Measurements from ENCODE around the gene GLIPR1L1.

GLIPR1L1 gene

DNA sequence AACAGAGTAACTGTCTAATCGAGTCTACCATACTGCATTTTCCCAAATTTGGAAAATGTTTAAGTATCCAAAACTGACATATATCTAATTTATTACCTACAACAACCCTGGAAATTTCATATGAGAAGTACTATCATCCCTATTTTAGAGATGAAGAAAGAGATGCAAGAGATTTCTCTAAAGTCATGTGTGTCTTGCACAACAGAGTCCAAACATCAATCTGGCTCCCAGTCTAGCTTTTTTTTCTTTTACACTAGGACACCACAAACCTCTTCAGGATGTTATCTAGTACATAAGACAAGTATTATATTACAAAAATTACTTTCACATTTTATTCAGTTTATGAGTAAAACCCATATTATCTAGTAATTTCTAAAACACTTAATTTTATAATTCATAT is 43.5 kb upstream of the GLIPR1L1 start:
- H3K9me3 ChIP-seq (ENCODE audit: insufficient read depth, low read depth, low read length) = no peaks in the 10 kb centered on the region
- H3K36me3 ChIP-seq (ENCODE audit: insufficient read depth, low read length) = no peaks in the 10 kb centered on the region
- H4K20me1 ChIP-seq (ENCODE audit: insufficient read depth, low read length, poor library complexity, severe bottlenecking) = no peaks in the 10 kb centered on the region

GRCh38 chr12:75294336-75294735 is 40.1 kb upstream of the GLIPR1L1 start:
- Histone ChIP-seq H4K20me1 (ENCODE audit: insufficient read depth, low read length, poor library complexity, severe bottlenecking) (no peaks in the 10 kb centered on the region), H3K79me2 (ENCODE audit: insufficient read depth, low read length) (no peaks in the 10 kb centered on the region), H3F3A (ENCODE audit: low read depth) (no peaks in the 10 kb centered on the region), H3K9ac (ENCODE audit: low read depth, low read length, poor library complexity, severe bottlenecking) (no peak overlapping the region), H2AFZ (ENCODE audit: low read length) (no peak overlapping the region), H3K36me3 (ENCODE audit: insufficient read depth, low read length) (no peaks in the 10 kb centered on the region), H3K9me2 (replicated peaks; ENCODE audit: low read depth, low read length) (no peaks in the 10 kb centered on the region), H3K4me2 (ENCODE audit: low read depth, low read length, poor library complexity, severe bottlenecking) (no peak overlapping the region), H3K9me3 (ENCODE audit: insufficient read depth, low read depth, low read length) (no peaks in the 10 kb centered on the region), H3K4me3 (ENCODE audit: low read length, poor library complexity, severe bottlenecking) (no peak overlapping the region), H3K4me1 (ENCODE audit: insufficient read depth, low read length, poor library complexity, severe bottlenecking) (no peaks in the 10 kb centered on the region), H3K27me3 (ENCODE audit: insufficient read depth, low read length, poor library complexity, severe bottlenecking) (no peaks in the 10 kb centered on the region)
- TF ChIP-seq CTCF (conservative IDR thresholded peaks at IDR 0.05; ENCODE audit: low read length) (no peak), EZH2phosphoT487 (IDR thresholded peaks at IDR 0.05; ENCODE audit: borderline replicate concordance) (no peak)

More for the DNA sequence above, 43.5 kb upstream of the GLIPR1L1 start:
- Histone ChIP-seq H3F3A (ENCODE audit: low read depth) (no peaks in the 10 kb centered on the region), H3K4me2 (ENCODE audit: low read depth, low read length, poor library complexity, severe bottlenecking) (no peak overlapping the region), H3K27me3 (ENCODE audit: insufficient read depth, low read length, poor library complexity, severe bottlenecking) (no peaks in the 10 kb centered on the region), H2AFZ (ENCODE audit: low read length) (no peak overlapping the region), H3K9ac (ENCODE audit: low read depth, low read length, poor library complexity, severe bottlenecking) (no peak overlapping the region), H3K9me2 (replicated peaks; ENCODE audit: low read depth, low read length) (no peaks in the 10 kb centered on the region), H3K4me1 (ENCODE audit: insufficient read depth, low read length, poor library complexity, severe bottlenecking) (no peaks in the 10 kb centered on the region), H3K4me3 (ENCODE audit: low read length, poor library complexity, severe bottlenecking) (no peak overlapping the region), H3K79me2 (ENCODE audit: insufficient read depth, low read length) (no peaks in the 10 kb centered on the region)
- TF ChIP-seq EZH2phosphoT487 (IDR thresholded peaks at IDR 0.05; ENCODE audit: borderline replicate concordance) (no peak), CTCF (conservative IDR thresholded peaks at IDR 0.05; ENCODE audit: low read length) (no peak)

DNA sequence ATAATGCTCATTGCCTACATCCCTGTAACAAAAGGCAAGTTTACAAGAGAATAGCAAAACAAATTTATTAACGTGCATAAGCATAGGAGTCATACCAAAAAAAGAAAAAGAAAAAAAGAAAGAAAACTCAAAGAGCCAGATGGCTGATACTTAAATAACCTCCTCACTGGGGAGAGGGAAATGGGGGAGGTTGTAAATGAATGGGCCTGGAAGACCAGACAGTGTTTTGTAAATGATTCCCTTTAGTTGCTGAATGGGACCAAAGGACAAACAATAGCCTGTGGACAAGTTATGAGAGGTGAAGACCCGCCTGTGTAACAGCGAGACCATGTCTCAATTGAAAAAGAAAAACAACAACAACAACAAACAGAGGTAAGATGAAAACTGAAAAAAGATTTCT is 39.7 kb upstream of the GLIPR1L1 start:
- no peaks in the 10 kb centered on the region for H4K20me1 ChIP-seq (ENCODE audit: insufficient read depth, low read length, poor library complexity, severe bottlenecking)
- no peaks in the 10 kb centered on the region for H3F3A ChIP-seq (ENCODE audit: low read depth)
- no peaks in the 10 kb centered on the region for H3K9me2 ChIP-seq (replicated peaks; ENCODE audit: low read depth, low read length)
- no peaks in the 10 kb centered on the region for H3K9me3 ChIP-seq (ENCODE audit: insufficient read depth, low read depth, low read length)
- no peaks in the 10 kb centered on the region for H3K79me2 ChIP-seq (ENCODE audit: insufficient read depth, low read length)
- no peaks in the 10 kb centered on the region for H3K27me3 ChIP-seq (ENCODE audit: insufficient read depth, low read length, poor library complexity, severe bottlenecking)
- no peak overlapping the region for H3K9ac ChIP-seq (ENCODE audit: low read depth, low read length, poor library complexity, severe bottlenecking)
- no peaks in the 10 kb centered on the region for H3K4me1 ChIP-seq (ENCODE audit: insufficient read depth, low read length, poor library complexity, severe bottlenecking)
- H3K36me3 ChIP-seq (ENCODE audit: insufficient read depth, low read length) = no peaks in the 10 kb centered on the region
- TF ChIP-seq EZH2phosphoT487 (IDR thresholded peaks at IDR 0.05; ENCODE audit: borderline replicate concordance) (no peak), CTCF (conservative IDR thresholded peaks at IDR 0.05; ENCODE audit: low read length) (no peak)
- no peak overlapping the region for H3K4me2 ChIP-seq (ENCODE audit: low read depth, low read length, poor library complexity, severe bottlenecking)
- H3K4me3 ChIP-seq (ENCODE audit: low read length, poor library complexity, severe bottlenecking) = no peak overlapping the region
- H2AFZ ChIP-seq (ENCODE audit: low read length) = no peak overlapping the region

Data from Loucy (cell line).